ENCODE measurements around the gene C16orf89.

Gene C16orf89

DNA sequence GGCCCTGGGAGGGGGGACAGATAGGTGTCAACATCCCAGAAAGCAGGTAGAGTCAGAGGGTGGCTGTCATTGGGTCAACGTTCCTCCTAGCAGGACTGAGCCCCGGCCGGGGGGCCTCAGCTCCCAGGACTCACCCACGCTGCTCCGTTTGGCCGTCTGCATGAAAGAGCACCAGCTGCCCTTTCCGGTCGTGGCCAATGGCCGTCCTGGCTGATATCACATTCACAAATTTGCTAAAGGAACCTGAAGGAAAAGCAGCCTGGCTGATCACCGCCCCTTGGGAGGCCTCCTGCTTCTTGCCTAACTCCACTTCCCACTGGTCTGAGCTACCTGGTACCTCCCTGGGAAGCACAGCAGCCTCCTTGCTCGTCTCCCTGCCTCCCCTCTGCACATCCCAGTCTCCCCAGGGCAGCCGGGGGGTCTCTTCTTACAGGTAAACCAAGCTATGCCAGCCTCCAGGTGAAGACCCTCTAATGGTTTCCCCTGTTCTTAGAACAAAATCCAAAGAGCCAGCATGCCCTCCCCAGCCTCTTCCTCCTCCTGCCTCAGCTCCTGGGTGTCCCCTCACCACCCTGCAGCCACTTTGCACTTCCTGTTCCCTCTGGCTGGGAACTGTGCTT, 35.4 kb downstream of the C16orf89 start:
- no peak for DNase-seq (ENCODE audit: low spot score)

DNA sequence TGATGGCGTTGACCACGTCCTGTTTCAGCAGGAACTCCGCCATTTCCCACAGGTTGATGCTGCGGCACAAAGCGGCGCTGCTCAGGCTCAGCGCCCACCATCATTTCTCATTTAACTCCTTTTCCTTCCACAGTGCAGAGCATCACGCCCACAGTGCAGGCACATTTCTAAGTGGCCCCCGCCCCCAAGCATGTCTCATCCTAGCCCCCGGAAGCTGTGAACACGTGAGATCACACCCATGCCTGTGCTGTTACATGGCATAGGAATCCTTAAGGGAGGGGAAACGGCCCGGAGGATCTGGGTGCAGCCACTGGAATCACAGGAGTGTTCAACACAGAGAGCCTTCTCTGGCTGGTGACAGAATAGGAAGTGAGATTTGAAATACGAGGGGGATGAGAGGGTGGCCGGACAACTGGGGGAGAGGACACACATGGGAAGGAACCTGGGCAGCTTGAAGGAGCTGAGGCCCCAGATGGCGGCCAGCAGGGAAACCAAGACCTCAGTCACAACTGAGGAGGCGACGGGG, 36.7 kb downstream of the C16orf89 start:
- DNase-seq (ENCODE audit: low spot score) = no peak

DNA sequence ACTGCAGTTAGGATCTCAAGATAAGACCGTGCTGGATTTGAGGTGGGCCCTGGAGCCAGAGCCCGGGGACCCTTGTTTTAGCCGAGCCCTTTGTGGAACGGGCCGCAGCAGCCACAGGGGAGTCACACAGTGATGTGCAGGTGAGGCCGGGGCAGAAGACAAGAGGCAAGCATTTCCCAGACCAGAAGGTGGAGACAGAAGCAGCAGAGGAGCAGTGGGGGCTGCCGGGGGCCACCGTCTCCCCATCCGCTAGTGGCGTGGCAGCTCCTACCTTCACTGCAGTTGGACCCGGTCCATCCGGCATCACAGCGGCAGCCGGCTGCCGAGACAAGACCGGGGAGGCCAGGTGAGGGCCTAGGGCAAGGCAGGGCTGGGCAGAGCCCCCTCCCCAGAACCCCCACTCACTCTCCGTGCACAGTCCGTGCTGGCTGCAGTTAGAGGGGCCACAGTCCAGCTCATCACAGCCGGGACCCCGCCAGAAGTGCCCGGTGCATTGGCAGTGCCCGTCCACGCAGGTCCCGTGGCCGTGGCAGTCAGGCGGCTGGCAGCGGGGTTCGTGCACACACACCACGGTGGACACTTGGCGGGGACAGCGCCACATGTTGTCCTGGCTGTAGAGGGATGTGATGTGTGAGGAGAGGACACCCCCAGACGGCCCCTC, 38.1 kb downstream of the C16orf89 start:
- no peak for DNase-seq (ENCODE audit: low spot score)

DNA sequence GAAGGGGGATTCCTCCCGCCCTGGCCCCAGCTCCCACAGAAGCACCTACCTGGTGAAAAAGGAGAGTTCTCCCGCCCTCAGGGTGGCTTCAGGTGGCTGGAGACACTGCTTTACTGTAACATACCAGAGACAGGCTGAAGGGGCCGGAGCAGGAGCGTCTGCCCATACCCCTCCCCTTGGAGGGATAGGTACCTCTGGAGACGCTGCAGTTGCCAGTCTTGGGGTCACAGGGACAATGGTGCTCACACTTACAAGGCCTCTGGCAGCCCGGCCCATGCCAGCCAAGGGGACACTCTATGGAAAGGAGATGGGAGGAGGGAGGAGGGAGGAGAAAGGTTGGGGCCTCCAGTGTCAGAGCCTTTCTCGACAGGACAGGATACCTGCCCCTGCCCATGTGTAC, 38.7 kb downstream of the C16orf89 start:
- no peak for DNase-seq (ENCODE audit: low spot score)

DNA sequence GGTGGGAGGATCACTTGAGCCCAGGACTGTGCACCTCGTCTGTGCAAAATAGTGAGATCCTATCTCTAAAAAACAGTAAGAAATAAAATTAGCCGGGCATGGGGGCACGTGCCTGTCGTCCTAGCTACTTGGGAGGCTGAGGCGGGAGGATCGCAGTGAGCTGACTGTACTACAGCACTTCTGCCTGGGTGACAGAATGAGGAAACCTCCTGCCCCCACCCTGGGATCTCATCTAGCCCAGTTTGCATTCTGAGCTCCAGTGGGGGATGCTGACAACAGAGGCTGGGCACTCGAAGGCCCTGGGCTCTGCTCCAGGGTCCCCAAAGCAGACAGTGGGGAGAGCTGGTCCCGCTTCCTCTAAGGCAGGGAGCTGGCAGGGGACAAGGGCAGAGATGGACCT, 39.1 kb downstream of the C16orf89 start:
- no peak for DNase-seq (ENCODE audit: low spot score)

DNA sequence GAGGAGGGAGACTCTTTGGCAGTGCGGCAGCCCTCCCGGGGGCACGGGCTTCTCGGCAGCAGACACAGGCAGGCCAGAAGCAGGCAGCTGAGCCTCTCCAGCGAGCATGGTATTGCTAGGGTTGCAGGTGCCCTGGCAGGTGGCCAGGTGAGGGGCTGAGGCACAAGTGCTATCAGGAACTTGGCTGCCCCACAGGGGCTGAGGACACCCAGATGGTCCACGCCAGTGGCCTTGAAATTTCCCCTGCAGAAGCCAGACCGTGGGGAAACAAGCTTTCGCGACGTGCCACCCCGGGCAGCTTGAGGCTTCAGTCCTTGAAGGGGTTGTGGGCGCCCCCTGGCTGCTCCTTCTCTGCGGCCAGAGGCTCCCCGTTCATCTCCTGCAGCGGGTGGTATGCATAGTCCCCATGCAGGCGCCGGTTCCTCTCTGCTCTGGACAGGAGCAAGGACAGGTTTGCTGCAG, 40.6 kb downstream of the C16orf89 start:
- no peak for DNase-seq (ENCODE audit: low spot score)

DNA sequence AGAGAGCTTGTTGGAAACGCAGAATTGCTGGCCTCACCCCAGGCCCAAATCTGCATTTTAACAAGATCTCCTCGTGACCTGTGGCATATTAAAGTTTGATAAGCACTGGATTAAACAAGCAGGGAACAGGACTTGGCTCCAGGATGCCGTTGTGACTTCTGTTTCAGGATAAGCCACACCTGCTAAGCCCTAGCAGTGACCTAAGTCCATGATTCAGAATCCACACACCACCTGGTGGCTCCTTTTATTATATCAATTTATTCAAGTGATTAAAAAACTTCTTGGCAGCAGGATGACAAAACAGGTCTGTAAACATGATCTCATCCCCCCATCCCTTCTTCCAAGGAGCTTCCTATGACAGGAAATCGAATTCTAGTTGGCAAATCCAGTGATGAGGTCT, 41.1 kb downstream of the C16orf89 start:
- no peak for DNase-seq (ENCODE audit: low spot score)

DNA sequence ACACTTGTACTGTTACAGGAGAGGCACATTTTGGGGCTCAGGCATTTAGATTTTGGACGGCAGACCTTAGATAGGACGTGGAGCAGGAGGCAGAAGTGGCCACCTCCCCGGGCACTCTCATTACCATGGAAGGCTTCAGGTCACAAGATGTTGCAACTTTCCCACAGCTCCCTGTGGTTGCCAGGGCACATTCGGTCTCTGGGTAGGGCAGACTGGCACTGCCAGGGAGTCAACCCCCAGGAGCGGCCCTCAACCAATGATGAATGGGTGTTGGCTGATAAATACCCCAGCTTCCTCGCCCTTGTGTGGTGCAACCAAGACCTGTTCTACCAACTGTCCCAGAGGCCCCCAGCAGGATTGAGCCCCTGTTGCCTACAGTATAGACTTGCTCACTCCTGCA, 43.2 kb downstream of the C16orf89 start:
- DNase-seq (ENCODE audit: low spot score) = no peak

DNA sequence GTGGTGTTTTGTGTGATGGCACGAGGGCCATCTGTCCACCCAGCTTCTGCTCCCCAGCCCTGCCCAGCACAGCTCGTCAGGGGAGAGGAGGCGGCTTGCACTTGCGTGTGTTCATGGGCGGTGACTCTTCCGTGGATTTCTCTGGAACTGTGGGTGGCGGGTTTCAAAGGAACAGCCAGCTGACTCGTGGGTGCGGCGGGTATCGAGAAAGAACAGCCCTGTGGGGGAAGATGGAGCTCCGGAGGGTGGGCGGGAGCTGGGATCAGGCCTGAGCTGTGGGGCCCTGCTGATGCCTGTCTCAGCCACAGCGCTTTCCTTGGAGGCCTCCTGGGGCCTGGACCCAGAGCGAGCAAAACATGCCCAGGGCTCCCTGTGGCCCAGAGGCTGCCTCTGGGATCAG, 45.2 kb downstream of the C16orf89 start:
- DNase-seq (ENCODE audit: low spot score) = no peak

DNA sequence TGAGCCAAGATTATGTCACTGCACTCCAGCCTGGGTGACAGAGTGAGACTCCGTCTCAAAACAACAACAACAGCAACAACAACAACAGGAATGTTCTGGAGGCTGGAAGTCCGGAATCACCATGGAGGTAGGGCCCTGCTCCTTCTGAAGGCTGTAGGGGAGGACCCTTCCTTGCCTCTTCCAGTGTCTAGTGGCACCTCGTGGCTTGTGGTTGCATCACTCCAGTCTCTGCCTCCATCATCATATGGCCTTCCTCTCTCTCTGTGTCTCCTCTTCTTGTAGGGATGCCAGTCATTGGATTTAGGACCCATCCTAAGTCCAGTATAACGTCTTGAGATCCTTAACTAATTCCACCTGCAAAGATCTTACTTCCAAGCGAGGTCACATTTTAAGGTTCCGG, 46.0 kb downstream of the C16orf89 start:
- no peak for DNase-seq (ENCODE audit: low spot score)

DNA sequence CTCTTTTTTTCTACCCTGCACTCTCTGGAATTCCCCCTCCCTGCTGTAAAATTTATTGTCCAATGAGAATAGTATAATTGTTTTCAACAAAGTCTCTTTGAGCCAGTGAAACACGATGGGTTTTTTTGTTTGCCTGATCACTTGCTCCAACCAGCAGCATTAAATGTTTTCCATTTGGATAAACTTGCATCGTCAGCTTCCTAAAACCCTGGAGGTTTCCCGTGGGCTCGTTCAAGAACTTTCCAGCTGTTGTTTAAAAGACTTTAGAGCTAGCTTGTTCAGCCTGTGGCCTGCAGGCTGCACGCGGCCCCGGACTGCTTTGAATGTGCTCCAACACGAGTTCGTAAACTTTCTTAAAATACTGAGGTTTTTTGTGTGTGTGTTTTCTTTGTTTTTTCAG, 47.0 kb downstream of the C16orf89 start:
- no peak for DNase-seq (ENCODE audit: low spot score)

DNA sequence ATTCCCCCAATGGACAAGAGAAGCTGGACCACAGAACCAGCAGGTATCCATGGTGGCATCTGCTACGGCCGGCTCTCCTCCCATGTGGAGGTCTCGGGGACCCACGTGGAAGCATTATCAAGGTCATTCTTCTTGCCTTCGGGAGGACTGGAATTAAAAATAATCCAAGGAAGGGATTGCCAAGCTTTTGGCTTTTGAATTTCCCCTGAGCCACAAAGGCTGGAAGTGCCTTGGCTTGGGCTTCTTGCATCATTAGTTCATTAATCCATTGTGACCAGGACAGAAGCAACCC, 48.1 kb downstream of the C16orf89 start:
- no peak for DNase-seq (ENCODE audit: low spot score)

DNA sequence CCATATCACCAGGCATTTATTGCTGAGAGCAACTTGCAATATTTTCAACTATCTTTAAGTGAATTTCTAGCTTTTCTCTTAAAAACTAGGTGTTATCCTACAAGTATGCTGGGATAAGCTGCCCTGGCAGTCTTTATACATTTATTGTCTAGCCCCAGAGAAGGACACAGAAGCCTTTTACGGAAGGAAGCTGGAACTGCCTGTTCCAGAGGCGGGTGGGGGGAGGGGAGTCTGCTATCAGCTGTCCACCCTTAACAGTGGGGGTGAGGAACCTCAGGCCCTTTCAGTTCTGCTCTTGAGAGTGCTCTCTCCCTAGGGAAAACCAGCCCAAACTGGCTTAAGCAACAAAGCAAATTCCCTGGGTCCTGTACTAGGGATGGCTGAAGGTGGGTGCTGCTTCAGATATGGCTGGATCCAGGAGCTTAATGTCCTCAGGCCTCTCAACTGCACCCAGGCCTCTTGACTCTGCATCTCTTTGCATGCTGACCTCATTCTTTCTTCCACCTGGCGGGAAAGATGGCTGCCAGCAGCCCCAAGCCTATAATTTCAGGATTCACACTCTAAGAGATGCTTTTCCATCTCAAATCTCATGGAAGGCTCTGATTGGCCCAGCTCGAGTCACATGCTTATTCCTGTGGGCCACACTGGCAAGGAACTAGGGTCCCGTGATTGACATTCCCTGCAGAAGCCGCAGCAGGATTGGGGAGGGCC, 48.6 kb downstream of the C16orf89 start:
- DNase-seq (ENCODE audit: low spot score) = no peak

DNA sequence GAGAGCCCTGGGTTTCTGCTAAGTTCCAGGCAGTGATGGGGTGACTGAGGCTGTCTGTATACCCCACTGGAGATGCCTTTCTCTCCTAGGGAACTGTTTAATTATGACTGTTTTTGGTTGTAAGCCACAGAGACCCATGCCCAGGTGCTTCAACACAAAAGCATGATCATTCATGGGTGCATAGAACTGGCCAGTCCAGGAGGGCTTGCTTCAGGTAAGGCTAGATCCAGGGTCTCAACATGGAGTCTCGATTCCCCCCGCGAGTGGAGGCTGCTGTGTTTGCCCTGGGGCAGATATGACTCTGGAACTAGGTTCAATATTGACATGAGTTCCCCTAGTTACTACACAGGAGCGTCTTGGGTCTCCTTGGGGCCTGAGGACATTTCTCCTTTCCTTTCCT, 49.9 kb downstream of the C16orf89 start:
- DNase-seq (ENCODE audit: low spot score) = no peak

DNA sequence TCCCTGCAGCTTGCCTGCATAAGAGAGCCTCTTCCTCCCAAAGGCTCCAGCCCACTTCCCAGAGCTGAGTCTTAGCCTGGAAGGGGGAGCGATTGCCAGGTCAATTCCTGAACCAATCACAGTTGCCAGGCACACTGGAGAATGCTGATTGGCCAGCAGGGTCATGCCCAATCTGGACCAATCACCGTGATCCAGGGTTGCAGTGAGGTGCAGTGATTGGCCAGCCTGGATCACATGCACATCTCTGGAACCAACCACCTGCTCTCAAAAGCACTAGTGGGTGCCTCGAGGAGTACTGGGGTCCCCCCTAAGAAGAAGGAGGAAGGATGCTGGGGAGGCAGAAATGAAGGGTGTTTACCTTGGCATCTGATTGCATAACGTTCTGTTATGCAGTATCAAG, 50.4 kb downstream of the C16orf89 start:
- peak; percentile 35 for DNase-seq (ENCODE audit: low spot score)

DNA sequence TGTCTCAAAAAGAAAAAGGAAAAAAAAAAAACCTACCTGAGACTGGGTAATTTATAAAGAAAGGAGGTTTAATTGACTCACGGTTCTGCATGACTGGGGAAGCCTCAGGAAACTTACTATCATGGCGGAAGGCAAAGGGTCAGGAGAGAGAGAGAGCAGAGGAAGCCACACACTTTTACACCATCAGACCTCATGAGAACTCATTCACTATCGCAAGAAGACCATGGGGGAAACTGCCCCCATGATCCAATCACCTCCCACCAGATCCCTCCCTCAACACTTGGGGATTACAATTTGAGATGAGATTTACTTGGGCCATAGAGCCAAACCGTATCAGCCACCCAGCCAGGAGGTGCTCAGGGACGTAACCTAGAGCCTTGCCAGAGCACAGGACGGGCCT, 52.9 kb downstream of the C16orf89 start:
- DNase-seq (ENCODE audit: low spot score) = no peak

DNA sequence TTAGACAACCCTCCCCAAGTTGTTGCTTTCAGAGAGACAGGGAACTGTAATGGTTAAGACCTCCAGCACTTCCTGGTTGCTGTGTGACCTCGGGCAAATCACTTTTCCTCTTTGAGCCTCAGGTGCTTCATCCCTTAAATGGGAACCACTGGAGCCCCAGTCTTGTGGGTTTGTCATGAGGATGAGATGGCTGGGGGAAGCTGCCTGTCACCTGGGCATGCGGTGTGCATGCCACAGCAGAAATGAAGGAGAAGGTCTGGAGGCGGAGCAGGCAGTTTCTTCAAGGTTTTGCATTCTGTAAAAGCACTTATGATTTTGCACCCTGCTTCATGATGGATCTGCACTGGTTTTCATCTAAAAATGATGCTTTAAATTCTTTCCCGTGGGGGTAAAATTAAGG, 54.1 kb downstream of the C16orf89 start:
- DNase-seq (ENCODE audit: low spot score) = no peak

DNA sequence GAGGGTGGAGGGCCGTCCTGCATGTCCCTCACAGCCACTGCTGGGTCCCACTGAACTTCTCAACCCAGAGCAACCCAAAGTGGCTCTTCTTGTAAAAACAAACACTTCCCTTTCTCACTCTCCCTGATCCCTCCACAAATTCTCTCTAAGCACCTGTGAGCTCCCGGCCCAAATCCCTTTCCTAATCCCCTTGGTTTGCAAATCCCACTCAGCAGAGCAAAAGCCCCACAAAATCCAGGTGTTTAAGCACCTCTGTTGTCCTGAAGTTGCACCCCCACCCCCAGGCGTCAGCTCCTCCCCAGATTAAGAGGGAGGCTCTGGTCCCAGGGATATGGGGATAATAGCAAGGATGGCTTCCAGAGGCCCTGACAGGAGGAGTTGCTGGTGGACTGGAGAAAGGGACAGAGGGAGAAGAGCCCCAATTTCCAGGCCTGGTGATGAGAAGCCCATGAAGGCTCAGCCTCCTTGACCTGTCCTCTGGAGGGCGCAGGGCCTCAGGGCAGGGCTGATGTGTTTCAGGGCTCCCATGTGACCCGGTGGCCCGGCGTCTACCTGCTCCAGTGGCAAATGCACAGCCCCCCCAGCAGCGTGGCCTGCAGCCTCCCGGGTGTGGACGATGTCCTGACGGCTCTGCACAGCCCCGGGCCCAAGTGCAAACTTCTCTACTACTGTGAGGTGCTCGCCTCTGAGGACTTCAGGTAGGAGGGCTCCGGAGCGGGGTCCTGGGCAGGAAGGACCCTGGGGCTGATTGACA, 55.0 kb downstream of the C16orf89 start:
- DNase-seq (ENCODE audit: low spot score) = no peak

DNA sequence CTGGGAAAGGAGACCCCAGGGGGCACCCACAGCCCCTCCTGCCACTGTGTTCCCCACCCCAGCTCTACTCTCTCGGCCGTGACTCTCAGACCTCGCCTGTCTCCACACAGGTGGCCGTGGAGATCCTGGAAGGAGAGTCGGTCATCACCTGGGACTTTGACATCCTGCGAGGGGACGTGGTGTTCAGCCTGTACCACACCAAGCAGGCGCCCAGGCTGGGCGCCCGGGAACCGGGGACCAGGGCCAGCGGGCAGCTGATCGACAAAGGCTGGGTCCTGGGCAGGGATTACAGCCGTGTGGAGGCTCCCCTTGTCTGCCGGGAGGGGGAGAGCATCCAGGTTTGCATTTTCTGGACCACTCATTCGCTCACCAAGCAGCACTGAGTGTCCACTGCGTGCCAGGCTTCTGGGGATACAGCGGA, 57.4 kb downstream of the C16orf89 start:
- DNase-seq (ENCODE audit: low spot score) = no peak

DNA sequence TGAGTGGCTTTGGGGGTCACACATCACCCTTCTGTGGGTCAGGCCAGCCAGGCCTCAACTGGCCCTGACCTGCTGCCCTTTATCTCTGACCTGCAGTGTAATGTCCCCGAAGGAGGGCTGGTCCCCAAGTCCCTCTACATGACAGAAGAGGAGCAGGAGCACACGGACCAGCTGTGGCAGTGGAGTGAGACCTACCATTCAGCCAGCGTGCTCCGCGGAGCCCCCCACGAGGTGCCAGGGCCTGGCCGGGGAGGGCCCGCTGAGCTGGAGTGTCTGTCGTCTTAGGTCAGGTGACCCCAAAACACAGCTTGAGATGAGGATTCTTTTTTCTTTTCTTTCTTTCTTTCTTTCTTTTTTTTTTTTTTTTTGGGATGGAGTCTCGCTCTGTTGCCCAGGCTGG, 58.5 kb downstream of the C16orf89 start:
- no peak for DNase-seq (ENCODE audit: low spot score)

DNA sequence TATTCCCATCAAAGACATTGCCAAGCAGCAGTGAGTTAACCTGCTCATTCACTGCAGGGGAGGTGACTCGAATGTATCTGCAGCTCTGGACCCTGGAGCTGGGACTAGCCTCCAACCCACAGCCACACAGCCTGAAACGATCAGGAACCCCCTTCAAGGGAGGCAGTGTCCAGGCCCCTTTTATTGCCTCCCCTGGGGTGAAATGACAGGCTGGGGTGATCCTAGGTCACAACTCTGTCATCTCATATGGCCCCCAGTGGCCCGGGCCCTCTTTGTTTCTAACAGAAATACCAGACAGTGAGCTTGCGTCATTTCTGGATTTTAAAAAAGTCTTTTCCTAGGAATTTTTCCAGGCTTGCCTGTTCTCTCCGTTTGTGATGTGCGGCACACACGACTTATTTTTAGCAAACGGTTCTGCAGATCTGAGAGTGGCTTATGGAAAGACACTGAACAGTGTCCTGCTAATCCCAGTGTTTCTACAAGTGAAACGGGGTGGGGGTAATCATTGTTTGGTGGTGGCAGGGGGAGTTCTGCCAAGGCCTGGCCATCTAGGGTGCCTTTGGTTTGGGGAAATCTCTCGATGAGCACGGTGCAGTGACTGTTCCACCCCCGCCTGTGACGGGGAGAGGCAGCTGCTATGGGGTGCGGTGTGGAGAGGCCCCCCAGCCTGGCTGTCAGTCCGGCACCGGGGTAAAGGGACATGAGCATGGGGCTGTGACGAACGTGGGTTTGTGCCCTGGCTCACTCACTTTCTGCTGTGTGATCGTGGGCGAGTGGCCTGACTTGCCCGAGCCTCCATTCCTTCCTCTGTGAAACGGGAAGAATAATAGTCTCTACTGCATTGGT, 59.2 kb downstream of the C16orf89 start:
- no peak for DNase-seq (ENCODE audit: low spot score)

Data from SK-N-DZ (cell line).